CD4-positive, alpha-beta T cell treated with Interleukin-6 for 4 hours (primary cell): ENCODE measurements around the gene LRRC17.

Experiments
- DNase-seq: peaks from one replicate; pipeline ENCODE4 v3.0.0-alpha.2; 2020; ENCODE audit warnings: mixed read lengths

LRRC17 gene

DNA sequence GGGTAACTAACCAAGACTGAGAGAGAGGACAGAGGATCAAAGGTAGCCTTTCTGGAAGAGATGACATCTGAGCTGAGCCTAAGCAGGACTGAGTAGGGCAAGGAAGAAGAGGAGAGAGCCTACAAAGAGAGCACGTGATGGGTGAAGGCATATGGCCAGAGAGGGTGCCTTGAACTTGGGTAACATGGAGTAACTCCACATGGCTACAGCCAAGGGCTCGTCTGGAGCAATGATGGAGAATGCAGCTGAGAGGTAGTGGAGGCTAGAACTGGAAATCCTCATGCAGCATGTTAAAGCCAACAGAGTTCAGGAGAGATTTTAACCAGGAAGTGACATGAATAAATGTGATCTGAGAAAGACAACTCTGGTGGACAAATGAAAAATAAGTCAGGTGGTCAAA is 77.8 kb downstream of the LRRC17 start:
- DNase-seq: no peak

DNA sequence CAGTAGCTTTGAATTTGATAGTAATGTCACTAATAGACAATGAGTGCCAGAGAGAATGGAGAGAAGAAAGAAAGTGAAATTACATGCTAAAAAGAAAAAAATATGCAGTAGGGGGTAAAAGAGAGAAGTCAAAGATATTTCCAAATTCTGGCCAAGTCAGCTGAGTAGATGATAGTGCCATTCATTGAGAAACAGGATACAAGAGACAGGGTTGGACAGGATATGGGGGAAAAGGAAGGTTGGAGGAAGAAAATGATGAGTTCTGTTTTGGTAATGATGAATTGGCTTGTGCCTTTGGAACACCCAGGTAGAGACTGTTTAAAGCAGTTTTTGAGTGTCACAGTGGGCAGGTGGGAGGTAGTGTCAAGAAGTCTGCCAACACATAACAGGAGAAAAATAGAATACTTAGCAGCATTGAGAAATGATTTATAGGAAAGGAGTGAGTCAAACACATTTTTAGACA is 78.3 kb downstream of the LRRC17 start:
- DNase-seq: no peak

DNA sequence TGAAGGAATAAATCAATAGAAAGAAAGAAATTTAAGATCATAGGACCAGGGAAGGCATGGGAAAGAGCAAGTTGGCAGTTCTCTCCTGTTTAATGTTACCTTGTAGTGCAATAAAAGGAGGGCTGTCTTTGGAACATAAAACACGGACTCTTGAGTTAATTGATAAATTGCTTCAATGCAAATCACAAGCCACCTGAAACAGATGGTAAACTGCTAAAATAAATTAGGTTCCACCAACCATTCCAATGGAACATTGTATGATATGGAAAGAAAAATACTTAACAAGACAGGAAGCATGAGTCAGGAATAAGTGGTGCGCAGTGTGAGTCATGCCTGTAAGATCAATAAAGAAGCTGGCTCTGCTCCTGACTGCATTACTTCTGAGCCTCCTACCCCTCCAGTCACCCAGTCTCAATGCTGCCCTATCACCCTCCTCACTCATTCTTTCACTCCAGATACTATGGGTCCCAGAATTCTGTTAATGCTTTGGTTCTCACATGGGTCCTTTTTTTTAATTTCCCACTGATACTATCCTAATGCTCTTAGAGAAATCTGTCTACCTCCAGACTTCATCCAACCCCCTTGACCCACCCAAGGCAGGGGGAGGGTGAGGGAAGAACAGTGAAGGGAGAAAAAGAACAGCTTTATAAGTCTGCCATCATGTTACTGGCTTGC is 78.9 kb downstream of the LRRC17 start:
- DNase-seq: no peak

DNA sequence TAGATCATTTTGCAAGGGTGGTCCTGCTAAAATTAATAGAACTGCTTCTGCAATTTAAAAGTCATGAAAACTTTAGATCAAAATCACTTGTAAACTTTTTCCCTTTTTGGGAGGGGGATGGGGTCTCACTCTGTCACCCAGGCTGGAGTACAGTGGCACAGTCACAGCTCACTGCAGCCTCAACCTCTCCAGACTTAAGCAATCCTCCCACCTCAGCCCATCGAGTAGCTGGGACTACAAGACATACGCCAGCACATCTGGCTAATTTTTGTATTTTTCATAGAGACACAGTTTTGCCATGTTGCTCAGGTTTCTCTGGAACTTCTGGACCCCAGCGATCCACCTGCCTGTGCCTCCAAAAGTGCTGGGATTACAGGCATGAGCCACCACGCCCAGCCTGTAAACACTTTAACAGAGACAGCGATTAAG is 79.7 kb downstream of the LRRC17 start:
- DNase-seq: no peak

DNA sequence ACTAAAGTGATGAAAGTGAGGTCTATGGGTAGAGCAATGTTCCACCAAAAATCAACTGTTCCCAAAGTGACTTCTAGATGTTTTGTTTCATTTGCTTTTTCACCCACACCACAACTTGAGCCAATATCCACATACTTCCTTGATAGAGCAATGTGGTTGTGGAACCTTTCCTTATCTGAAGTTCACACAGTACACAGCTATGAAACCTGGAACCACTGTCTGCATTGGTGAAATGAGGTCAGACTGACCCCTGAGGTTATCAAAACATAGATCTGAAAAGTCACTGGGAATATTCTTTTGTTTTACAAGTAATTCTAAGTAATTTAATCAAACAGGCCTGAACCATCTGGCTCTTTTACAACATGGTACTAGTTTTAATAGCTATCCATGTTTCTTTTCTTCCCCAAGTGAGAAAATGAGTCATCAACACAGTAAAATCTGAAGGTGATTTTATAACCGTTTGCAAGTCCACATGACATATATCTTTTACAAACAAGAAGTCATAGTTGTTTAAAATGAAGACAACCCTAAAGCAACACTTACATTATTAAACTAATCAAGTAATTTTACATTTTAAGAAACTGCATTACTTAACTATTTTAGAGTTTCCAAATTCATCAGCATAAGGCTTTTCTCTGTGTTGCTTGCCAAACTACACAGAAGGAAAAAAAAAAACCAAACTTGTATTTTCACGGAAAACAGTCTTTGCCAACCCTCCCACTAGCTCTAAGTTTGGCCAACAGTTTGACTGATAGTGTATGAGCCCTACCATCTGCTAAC is 80.3 kb downstream of the LRRC17 start:
- no peak for DNase-seq

DNA sequence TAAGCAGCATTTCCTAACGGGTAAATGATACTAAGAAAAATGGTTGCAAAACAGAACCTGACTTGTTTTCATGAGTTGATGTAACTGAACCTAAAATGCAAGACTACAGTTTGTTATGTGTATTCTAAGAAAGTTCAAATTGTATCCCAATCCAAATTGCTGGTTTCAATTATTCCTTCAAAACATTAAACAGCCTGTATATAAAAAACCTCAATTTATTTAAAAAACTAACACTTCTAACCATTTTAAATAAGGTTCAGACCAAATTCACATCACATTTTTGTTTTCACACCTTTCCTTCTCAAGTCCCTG is 80.9 kb downstream of the LRRC17 start:
- DNase-seq: no peak

DNA sequence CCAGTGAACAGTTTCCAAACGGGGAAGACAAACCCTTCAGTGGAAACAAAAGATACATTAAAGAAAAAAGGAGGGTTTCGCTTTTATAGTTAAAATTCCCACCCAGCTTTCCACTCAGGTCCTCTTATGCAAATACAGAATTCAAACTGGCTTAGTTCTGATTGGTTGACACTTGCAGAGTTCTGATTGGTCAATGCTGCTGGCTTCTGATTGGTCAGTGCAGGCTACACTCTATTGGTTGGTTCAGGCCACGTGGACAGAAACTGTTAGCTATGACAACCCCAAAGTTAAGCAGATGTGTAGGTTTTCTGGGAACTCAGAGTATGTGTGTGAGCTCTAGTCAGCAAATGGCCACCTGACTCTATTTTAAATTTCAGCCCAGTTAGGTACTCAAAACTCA is 81.8 kb downstream of the LRRC17 start:
- no peak for DNase-seq
